Stimulated activated CD4-positive, alpha-beta T cell treated with anti-CD3 and anti-CD28 coated beads, TNF-alpha, amount 100 ng/mL, for 24 hours (primary cell): ENCODE measurements around the gene DHH.

Experiments used
- DNase-seq, 3 experiments: peaks; one replicate each; pipeline ENCODE4 v3.0.0-alpha.2; 2020; ENCODE audit warnings: low read depth in 3 of 3

DHH gene

GRCh38 chr12:49051373-49051764 is 43.2 kb downstream of the DHH start:
- DNase-seq: no peak

GRCh38 chr12:49050507-49051372 is 43.9 kb downstream of the DHH start:
- DNase-seq: no peak

GRCh38 chr12:49049566-49050224 is 44.9 kb downstream of the DHH start:
- no peak for DNase-seq

GRCh38 chr12:49048953-49049352 is 45.6 kb downstream of the DHH start:
- DNase-seq: no peak

- no peak for DNase-seq
Observed at GRCh38 chr12:49046129-49046895, 48.3 kb downstream of the DHH start.

- no peak for DNase-seq
Observed at GRCh38 chr12:49044660-49045059, 49.9 kb downstream of the DHH start.

- DNase-seq: peak; percentile 54 to 77 (median 59)
Observed at GRCh38 chr12:49043856-49044258, 50.7 kb downstream of the DHH start.

- DNase-seq: no peak
Observed at GRCh38 chr12:49043241-49043640, 51.4 kb downstream of the DHH start.

- no peak for DNase-seq
Observed at GRCh38 chr12:49041881-49042484, 52.6 kb downstream of the DHH start.

GRCh38 chr12:49041036-49041880 is 53.3 kb downstream of the DHH start:
- no peak for DNase-seq

- no peak for DNase-seq
Observed at GRCh38 chr12:49040364-49040855, 54.2 kb downstream of the DHH start.

GRCh38 chr12:49039421-49040363 is 54.9 kb downstream of the DHH start:
- DNase-seq: no peak

GRCh38 chr12:49038291-49038955 is 56.2 kb downstream of the DHH start:
- no peak for DNase-seq

- DNase-seq: no peak
Observed at GRCh38 chr12:49037947-49038237, 56.7 kb downstream of the DHH start.

GRCh38 chr12:49037111-49037946 is 57.3 kb downstream of the DHH start:
- DNase-seq: no peak
